Measurements from ENCODE around the gene DNAJC24. TPM values are rescaled to one million over a fixed set of nuclear protein-coding genes. Genes with fewer than 3 reads are reported as not detected.

Gene DNAJC24
- total and polyA plus RNA-seq, 7 experiments from 2014 or later: 9.8 to 26.3 (median 18.0) TPM

DNA sequence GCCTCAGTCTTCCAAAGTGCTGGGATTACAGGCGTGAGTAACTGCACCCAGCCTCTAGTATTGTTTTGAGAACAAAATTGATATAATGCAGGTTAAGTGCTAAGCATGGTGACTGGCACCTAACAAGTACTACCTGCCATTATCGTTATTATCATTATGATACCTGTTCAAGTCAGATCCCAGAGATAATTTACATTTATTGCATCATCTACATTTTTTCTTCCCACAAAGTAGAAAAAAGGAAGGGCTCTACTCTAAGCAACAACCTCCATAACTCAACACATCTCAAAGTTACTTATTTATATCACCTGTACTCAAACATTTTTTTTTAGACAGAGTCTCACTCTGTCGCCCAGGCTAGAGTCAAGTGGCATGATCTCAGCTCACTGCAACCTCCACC, 42.2 kb upstream of the DNAJC24 start:
- ChIA-PET CTCF (interaction anchor here (0.7 kb wide), 1 partner anchor 14 kb away, joined by 3 read pairs; no protein-coding TSS in a partner anchor), POLR2A (no interaction called here)
- no peaks in the 10 kb centered on the region for H3K9me3 ChIP-seq (ENCODE audit: control insufficient read depth in 2 of 3, low read length in 3 of 3)
- no peak overlapping the region for H3K27ac ChIP-seq (ENCODE audit: low read depth, low read length)
- Mint-ChIP-seq H3K4me3 (peak overlapping the region in 1 of 10 donors; percentile 49), H3K27me3 (peaks cover 0 to 6% (median 5%) of the 10 kb centered on the region in 5 donors), H3K36me3 (peaks cover 0 to 5% (median 0%) of the 10 kb centered on the region in 5 donors), H3K9me3 (peaks cover 0 to 12% (median 4%) of the 10 kb centered on the region in 11 donors), H3K27ac (peak overlapping the region in 2 of 9 donors; percentile 22 to 48), H3K4me1 (peaks cover 0 to 14% (median 4%) of the 10 kb centered on the region in 7 donors)
- no peak overlapping the region for H3K4me3 ChIP-seq (ENCODE audit: low read length)
- ATAC-seq (no peak), DNase-seq (no peak)
- H3K4me1 ChIP-seq (ENCODE audit: control insufficient read depth in 2 of 2, insufficient read depth in 2 of 2, low read length in 2 of 2): no peaks in the 10 kb centered on the region
- peaks cover 0 to 3% of the 10 kb centered on the region in 2 donors for H3K27me3 ChIP-seq (ENCODE audit: control insufficient read depth in 2 of 2, insufficient read depth in 2 of 2, low read length in 2 of 2)
- no peaks in the 10 kb centered on the region for H3K36me3 ChIP-seq (ENCODE audit: control insufficient read depth in 2 of 3, insufficient read depth in 3 of 3, low read length in 3 of 3)
- intact Hi-C loops (cut with micrococcal nuclease): loop anchor here in 1 of 2 donors (5.0 kb wide), 1 partner anchor 40 kb away; the partner anchor contains the start of genes DCDC1 and DNAJC24

DNA sequence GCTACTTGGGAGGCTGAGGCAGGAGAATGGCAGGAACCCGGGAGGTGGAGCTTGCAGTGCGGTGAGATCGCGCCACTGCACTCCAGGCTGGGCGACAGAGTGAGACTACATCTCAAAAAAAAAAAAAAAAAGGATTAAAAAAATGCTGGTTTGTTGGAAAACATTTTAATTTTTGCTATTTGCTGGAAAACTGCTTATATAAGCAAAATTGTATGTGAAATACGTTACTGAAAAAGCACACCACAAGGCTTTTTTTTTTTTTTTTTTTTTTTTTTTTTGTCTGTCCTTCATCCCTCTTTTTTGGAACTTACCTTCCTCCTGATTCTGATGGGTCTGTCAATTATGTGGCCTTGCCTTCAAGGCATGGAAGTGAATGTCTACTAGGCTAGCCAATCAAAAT, 41.0 kb upstream of the DNAJC24 start:
- Histone ChIP-seq H3K4me3 (ENCODE audit: low read length) (no peak overlapping the region), H3K9me3 (ENCODE audit: control insufficient read depth in 2 of 3, low read length in 3 of 3) (no peaks in the 10 kb centered on the region), H3K4me1 (ENCODE audit: control insufficient read depth in 2 of 2, insufficient read depth in 2 of 2, low read length in 2 of 2) (no peaks in the 10 kb centered on the region), H3K27ac (ENCODE audit: low read depth, low read length) (no peak overlapping the region), H3K27me3 (ENCODE audit: control insufficient read depth in 2 of 2, insufficient read depth in 2 of 2, low read length in 2 of 2) (no peaks in the 10 kb centered on the region), H3K36me3 (ENCODE audit: control insufficient read depth in 2 of 3, insufficient read depth in 3 of 3, low read length in 3 of 3) (no peaks in the 10 kb centered on the region)
- ATAC-seq (no peak), DNase-seq (no peak)
- H3K4me3 Mint-ChIP-seq: no peak overlapping the region
- intact Hi-C loops (cut with micrococcal nuclease): loop anchor here in 1 of 2 donors (5.0 kb wide), 1 partner anchor 39 kb away; the partner anchor contains the start of genes DCDC1 and DNAJC24
- peaks cover 0 to 12% (median 4%) of the 10 kb centered on the region in 11 donors for H3K9me3 Mint-ChIP-seq
- CTCF ChIA-PET: interaction anchor here (0.6 kb wide), 1 partner anchor 311 kb away, joined by 6 read pairs; no protein-coding TSS in a partner anchor
- peaks cover 0 to 5% (median 0%) of the 10 kb centered on the region in 5 donors for H3K36me3 Mint-ChIP-seq
- POLR2A ChIA-PET: no interaction called here
- peaks cover 0 to 14% (median 4%) of the 10 kb centered on the region in 7 donors for H3K4me1 Mint-ChIP-seq
- H3K27ac Mint-ChIP-seq: no peak overlapping the region
- H3K27me3 Mint-ChIP-seq: peaks cover 0 to 13% (median 5%) of the 10 kb centered on the region in 5 donors

DNA sequence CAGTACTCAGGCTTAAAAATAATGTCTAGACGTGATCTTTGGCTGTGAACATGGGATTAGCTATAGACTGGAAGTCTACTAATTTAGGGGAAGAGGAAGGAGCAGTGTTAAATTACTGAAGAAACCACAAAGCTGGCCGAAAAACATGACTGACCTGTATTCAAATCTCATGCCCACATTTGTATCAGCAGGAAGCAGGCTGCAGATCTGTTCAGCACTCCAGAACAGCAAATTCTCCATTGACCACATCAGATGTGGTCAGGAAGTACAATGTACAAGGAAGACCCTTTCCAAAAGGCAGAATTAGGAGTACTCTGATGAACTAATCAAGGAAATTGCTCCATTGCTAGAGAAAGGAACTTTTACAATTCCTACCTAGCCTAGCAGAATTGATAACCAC, 31.9 kb upstream of the DNAJC24 start:
- peaks cover 0 to 5% (median 0%) of the 10 kb centered on the region in 5 donors for H3K36me3 Mint-ChIP-seq
- CTCF ChIA-PET: no interaction called here
- POLR2A ChIA-PET: no interaction called here

DNA sequence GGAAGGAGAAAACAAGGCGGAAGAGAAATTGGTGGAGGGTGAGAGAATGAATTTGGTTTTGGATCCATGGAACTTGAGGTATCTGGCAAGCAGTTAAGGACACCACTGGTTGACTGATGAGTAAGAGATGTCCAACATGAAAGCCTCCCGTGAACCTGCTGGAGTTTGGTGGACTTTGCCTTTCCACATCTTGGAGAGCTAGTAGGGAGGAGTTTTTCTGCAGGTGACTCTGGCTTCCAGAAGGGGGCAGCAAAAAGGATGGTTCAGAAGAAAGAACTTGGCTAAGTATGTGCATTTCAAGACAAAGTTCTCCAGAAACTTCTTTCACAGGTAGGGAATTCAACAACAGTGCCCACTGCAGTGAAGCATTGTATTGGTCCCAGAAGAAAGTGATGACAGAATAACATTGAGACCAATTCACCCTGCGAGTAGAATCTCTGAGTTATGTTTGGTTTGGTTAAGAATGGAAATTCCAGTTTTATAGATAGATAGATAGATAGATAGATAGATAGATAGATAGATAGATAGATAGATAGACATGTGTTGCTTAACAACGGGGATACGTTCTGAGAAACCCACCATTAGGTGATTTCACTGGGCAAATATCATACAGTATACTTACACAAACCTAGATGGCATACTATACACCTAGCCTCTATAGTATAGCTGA, 28.6 kb upstream of the DNAJC24 start:
- ATAC-seq: no peak
- Histone ChIP-seq H3K4me1 (ENCODE audit: control insufficient read depth in 2 of 2, insufficient read depth in 2 of 2, low read length in 2 of 2) (no peaks in the 10 kb centered on the region), H3K9me3 (ENCODE audit: control insufficient read depth in 2 of 3, low read length in 3 of 3) (no peaks in the 10 kb centered on the region), H3K36me3 (ENCODE audit: control insufficient read depth in 2 of 3, insufficient read depth in 3 of 3, low read length in 3 of 3) (no peaks in the 10 kb centered on the region), H3K27me3 (ENCODE audit: control insufficient read depth in 2 of 2, insufficient read depth in 2 of 2, low read length in 2 of 2) (no peaks in the 10 kb centered on the region), H3K27ac (ENCODE audit: low read depth, low read length) (no peak overlapping the region), H3K4me3 (ENCODE audit: low read length) (no peak overlapping the region)
- DNase-seq: peak in 5 of 9 donors; percentile 9 to 24 (median 13)
- ChIA-PET CTCF (interaction anchor here (1.1 to 2.5 kb wide), 3 partner anchors 19 to 29 kb away, joined by 3 to 7 read pairs (median 3); partner anchors contain the start of genes DCDC1 and DNAJC24), POLR2A (interaction anchor here (0.6 to 1.0 kb wide), 2 partner anchors 19 to 28 kb away, joined by 3 to 4 read pairs; partner anchors contain the start of genes DCDC1 and DNAJC24)
- Mint-ChIP-seq H3K27ac (no peak overlapping the region), H3K4me1 (peaks cover 0 to 3% (median 0%) of the 10 kb centered on the region in 7 donors), H3K9me3 (peaks cover 0 to 4% (median 0%) of the 10 kb centered on the region in 11 donors), H3K27me3 (peaks cover 5 to 27% (median 18%) of the 10 kb centered on the region in 5 donors), H3K4me3 (no peak overlapping the region), H3K36me3 (no peaks in the 10 kb centered on the region)
- intact Hi-C loops (cut with micrococcal nuclease): loop anchor here (1.0 to 2.0 kb wide), 3 partner anchors 28 to 618 kb away; partner anchors contain the start of genes DCDC1 (in 1 of the 2) and DNAJC24 (in 1 of the 2)

More for the DNA sequence above, 31.9 kb upstream of the DNAJC24 start:
- H3K9me3 ChIP-seq (ENCODE audit: control insufficient read depth in 2 of 3, low read length in 3 of 3): peaks cover 0 to 4% (median 0%) of the 10 kb centered on the region in 3 experiments
- no peaks in the 10 kb centered on the region for H3K4me1 Mint-ChIP-seq
- no peak overlapping the region for H3K27ac ChIP-seq (ENCODE audit: low read depth, low read length)
- no peaks in the 10 kb centered on the region for H3K4me1 ChIP-seq (ENCODE audit: control insufficient read depth in 2 of 2, insufficient read depth in 2 of 2, low read length in 2 of 2)
- H3K36me3 ChIP-seq (ENCODE audit: control insufficient read depth in 2 of 3, insufficient read depth in 3 of 3, low read length in 3 of 3): no peaks in the 10 kb centered on the region
- intact Hi-C loops (cut with micrococcal nuclease): no loop called here
- DNase-seq (no peak), ATAC-seq (no peak)
- H3K4me3 Mint-ChIP-seq: no peak overlapping the region
- H3K27me3 ChIP-seq (ENCODE audit: control insufficient read depth in 2 of 2, insufficient read depth in 2 of 2, low read length in 2 of 2): no peaks in the 10 kb centered on the region
- peaks cover 0 to 10% (median 3%) of the 10 kb centered on the region in 11 donors for H3K9me3 Mint-ChIP-seq
- no peak overlapping the region for H3K27ac Mint-ChIP-seq
- H3K27me3 Mint-ChIP-seq: peaks cover 7 to 30% (median 28%) of the 10 kb centered on the region in 5 donors
- H3K4me3 ChIP-seq (ENCODE audit: low read length): no peak overlapping the region

DNA sequence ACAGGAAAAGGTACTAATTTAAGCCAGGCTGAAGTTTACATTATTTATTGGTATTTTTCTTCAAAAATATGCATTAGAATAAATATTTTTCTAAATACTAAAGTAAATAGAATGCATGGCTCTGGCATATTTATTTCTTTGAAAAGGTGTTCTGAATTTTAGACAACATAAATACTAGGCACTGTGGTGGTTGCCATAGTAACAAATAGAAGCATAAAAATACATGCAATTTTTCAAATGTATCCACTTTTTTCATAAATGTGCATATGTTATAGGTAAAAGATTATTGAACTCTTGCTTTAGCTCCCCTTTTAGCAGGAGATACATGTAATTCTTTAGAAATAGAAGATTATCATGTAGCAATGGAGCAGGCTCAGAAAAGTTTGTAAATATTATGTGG, 18.5 kb upstream of the DNAJC24 start:
- H3K4me3 Mint-ChIP-seq: no peak overlapping the region
- H3K4me1 Mint-ChIP-seq: no peaks in the 10 kb centered on the region
- Histone ChIP-seq H3K4me3 (ENCODE audit: low read length) (no peak overlapping the region), H3K4me1 (ENCODE audit: control insufficient read depth in 2 of 2, insufficient read depth in 2 of 2, low read length in 2 of 2) (no peaks in the 10 kb centered on the region), H3K27ac (ENCODE audit: low read depth, low read length) (no peak overlapping the region), H3K9me3 (ENCODE audit: control insufficient read depth in 2 of 3, low read length in 3 of 3) (no peaks in the 10 kb centered on the region), H3K36me3 (ENCODE audit: control insufficient read depth in 2 of 3, insufficient read depth in 3 of 3, low read length in 3 of 3) (no peaks in the 10 kb centered on the region), H3K27me3 (ENCODE audit: control insufficient read depth in 2 of 2, insufficient read depth in 2 of 2, low read length in 2 of 2) (no peaks in the 10 kb centered on the region)
- POLR2A ChIA-PET: no interaction called here
- no peaks in the 10 kb centered on the region for H3K9me3 Mint-ChIP-seq
- H3K27me3 Mint-ChIP-seq: peaks cover 2 to 25% (median 15%) of the 10 kb centered on the region in 5 donors
- H3K27ac Mint-ChIP-seq: no peak overlapping the region
- CTCF ChIA-PET: no interaction called here
- H3K36me3 Mint-ChIP-seq: peaks cover 0 to 4% (median 0%) of the 10 kb centered on the region in 5 donors
- DNase-seq (no peak), ATAC-seq (no peak)
- intact Hi-C loops (cut with micrococcal nuclease): no loop called here

DNA sequence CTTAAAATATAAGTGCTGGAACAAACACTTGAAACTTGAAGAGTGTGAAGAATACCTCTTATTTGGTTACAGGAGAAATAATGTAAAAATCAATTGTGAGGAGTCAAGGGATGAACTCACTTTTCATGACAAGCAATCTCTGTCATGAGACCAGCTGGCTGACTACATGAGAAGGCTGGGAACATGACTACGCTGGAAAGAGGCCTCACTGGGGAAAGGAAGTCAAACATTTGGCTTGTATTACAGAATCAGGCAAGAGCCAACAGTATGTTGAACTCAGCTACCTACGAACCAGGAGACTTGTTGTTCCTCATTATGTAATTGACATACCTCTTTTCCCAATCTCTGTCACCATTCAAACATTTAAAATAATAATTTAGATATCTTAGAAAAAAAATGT, 14.5 kb upstream of the DNAJC24 start:
- no peak for DNase-seq
- H3K27me3 ChIP-seq (ENCODE audit: control insufficient read depth in 2 of 2, insufficient read depth in 2 of 2, low read length in 2 of 2): no peaks in the 10 kb centered on the region
- ATAC-seq: no peak
- ChIA-PET POLR2A (no interaction called here), CTCF (interaction anchor here (0.7 kb wide), 1 partner anchor 137 kb away, joined by 5 read pairs; no protein-coding TSS in a partner anchor)
- Mint-ChIP-seq H3K27ac (peak overlapping the region in 1 of 9 donors; percentile 1), H3K27me3 (peaks cover 2 to 17% (median 12%) of the 10 kb centered on the region in 5 donors), H3K36me3 (peaks cover 0 to 4% (median 0%) of the 10 kb centered on the region in 5 donors), H3K4me1 (no peaks in the 10 kb centered on the region), H3K9me3 (no peaks in the 10 kb centered on the region), H3K4me3 (no peak overlapping the region)
- intact Hi-C loops (cut with micrococcal nuclease): no loop called here
- no peak overlapping the region for H3K27ac ChIP-seq (ENCODE audit: low read depth, low read length)
- H3K4me3 ChIP-seq (ENCODE audit: low read length): no peak overlapping the region
- H3K9me3 ChIP-seq (ENCODE audit: control insufficient read depth in 2 of 3, low read length in 3 of 3): no peaks in the 10 kb centered on the region
- H3K36me3 ChIP-seq (ENCODE audit: control insufficient read depth in 2 of 3, insufficient read depth in 3 of 3, low read length in 3 of 3): no peaks in the 10 kb centered on the region
- H3K4me1 ChIP-seq (ENCODE audit: control insufficient read depth in 2 of 2, insufficient read depth in 2 of 2, low read length in 2 of 2): no peaks in the 10 kb centered on the region
